ENCODE data around the gene SLC12A5.

GRCh38 chr20:46070215-46070900 is 41.3 kb downstream of the SLC12A5 start:
- TF ChIP-seq CTCF (IDR thresholded peaks at IDR 0.05) (no peak), POLR2A (IDR thresholded peaks at IDR 0.05) (no peak), EP300 (IDR thresholded peaks at IDR 0.05) (no peak), POLR2AphosphoS5 (IDR thresholded peaks at IDR 0.05) (no peak)
